ENCODE data around the gene SUPT4H1. TPM values are rescaled to one million over a fixed set of nuclear protein-coding genes. Genes with fewer than 3 reads are reported as not detected.

SUPT4H1 gene
- total RNA-seq, 1 experiment from 2014 or later: 74.8 TPM

DNA sequence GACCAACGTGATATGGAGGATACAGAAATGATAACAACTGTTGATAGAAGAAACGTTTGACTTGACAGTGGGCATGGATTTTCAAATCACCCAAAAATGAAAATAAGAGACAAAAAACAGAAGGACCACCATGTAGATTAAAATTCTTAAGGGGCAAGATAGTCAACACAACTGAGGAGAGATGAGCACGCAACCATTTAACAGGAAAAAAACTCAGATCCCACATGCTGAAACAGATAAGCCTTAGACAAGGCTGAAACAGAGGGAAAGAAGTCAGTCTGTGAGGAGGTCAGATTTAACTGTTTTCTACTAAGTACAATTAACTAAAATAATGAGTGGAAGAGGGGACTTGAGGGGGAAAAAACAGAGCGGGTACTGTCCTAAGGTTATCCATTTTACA is 44.2 kb upstream of the SUPT4H1 start:
- Histone ChIP-seq H3K36me3 (ENCODE audit: low read depth) (no peaks in the 10 kb centered on the region), H3K27ac (no peak overlapping the region), H3K79me2 (ENCODE audit: low read depth) (no peaks in the 10 kb centered on the region), H2AFZ (no peak overlapping the region), H3F3A (ENCODE audit: insufficient read depth, low read depth) (peaks cover 7% of the 10 kb centered on the region; the same call in 1 of the 2 replicates), H3K4me1 (replicated peaks; ENCODE audit: insufficient read depth) (peaks cover 27% of the 10 kb centered on the region), H3K9me2 (ENCODE audit: insufficient read depth) (no peaks in the 10 kb centered on the region), H3K4me2 (no peak overlapping the region), H3K4me3 (no peak overlapping the region), H4K20me1 (ENCODE audit: insufficient read depth) (no peaks in the 10 kb centered on the region), H3K9me3 (ENCODE audit: insufficient read depth, low read depth) (no peaks in the 10 kb centered on the region; the same call in 1 of the 2 replicates), H3K27me3 (ENCODE audit: insufficient read depth, low read depth) (peaks cover 25% of the 10 kb centered on the region; the same call in 1 of the 2 replicates)
- no peak for DNase-seq
- TF ChIP-seq, protein P1, sequence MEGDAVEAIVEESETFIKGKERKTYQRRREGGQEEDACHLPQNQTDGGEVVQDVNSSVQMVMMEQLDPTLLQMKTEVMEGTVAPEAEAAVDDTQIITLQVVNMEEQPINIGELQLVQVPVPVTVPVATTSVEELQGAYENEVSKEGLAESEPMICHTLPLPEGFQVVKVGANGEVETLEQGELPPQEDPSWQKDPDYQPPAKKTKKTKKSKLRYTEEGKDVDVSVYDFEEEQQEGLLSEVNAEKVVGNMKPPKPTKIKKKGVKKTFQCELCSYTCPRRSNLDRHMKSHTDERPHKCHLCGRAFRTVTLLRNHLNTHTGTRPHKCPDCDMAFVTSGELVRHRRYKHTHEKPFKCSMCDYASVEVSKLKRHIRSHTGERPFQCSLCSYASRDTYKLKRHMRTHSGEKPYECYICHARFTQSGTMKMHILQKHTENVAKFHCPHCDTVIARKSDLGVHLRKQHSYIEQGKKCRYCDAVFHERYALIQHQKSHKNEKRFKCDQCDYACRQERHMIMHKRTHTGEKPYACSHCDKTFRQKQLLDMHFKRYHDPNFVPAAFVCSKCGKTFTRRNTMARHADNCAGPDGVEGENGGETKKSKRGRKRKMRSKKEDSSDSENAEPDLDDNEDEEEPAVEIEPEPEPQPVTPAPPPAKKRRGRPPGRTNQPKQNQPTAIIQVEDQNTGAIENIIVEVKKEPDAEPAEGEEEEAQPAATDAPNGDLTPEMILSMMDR (conservative IDR thresholded peaks at IDR 0.05): no peak
- TF ChIP-seq EZH2 (IDR thresholded peaks at IDR 0.05; ENCODE audit: low read depth): no peak
- BruUV-seq (replicated peaks): no TSS peak
- ChIA-PET CTCF (no interaction called here), POLR2A (ENCODE audit: unreplicated experiment) (no interaction called here)
- intact Hi-C loops (cut with micrococcal nuclease; ENCODE audit: unreplicated experiment): no loop called here

DNA sequence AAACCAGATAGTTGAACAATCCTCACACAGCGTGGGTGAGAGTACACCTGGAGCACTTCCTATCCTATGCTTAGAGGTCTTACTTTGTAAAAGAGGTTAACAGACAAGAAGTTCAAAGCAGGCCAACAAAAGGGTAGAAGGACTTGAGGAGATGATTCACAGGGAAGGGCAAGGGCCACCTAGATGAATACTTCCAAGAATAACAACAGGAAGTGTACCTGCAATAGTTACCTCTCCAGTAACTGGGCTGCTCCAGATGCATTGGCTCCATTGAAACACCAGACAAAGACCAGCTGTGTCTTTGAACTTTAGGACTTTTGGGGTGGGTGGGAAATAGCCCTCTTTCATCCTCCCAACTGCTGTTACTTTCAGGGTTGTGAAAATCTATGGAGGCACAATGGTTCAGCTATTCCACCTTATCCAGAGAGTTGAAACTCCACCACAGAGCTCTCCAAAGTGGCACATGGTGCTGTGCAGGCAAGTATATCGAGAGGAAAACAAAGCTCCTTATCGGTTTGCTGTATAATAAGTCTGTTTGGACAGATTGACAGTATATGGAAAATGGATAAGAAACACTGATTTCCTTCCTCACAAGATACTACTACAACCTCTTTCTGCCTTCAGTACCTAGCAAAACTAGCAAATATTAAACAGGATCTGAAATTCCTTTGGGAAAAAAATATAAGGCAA is 42.7 kb upstream of the SUPT4H1 start:
- Histone ChIP-seq H3K4me1 (replicated peaks; ENCODE audit: insufficient read depth) (peaks cover 32% of the 10 kb centered on the region), H3F3A (ENCODE audit: insufficient read depth, low read depth) (peaks cover 5% of the 10 kb centered on the region; the same call in 1 of the 2 replicates), H3K4me2 (peak overlapping the region; percentile 26), H3K27me3 (ENCODE audit: insufficient read depth, low read depth) (peaks cover 34% of the 10 kb centered on the region; the same call in 1 of the 2 replicates), H3K27ac (no peak overlapping the region), H3K79me2 (ENCODE audit: low read depth) (no peaks in the 10 kb centered on the region), H3K9me2 (ENCODE audit: insufficient read depth) (no peaks in the 10 kb centered on the region), H3K36me3 (ENCODE audit: low read depth) (no peaks in the 10 kb centered on the region), H3K9me3 (ENCODE audit: insufficient read depth, low read depth) (no peaks in the 10 kb centered on the region), H2AFZ (no peak overlapping the region), H3K4me3 (no peak overlapping the region), H4K20me1 (ENCODE audit: insufficient read depth) (no peaks in the 10 kb centered on the region)
- DNase-seq: peak in 1 of 2 experiments; percentile 47
- BruUV-seq (replicated peaks): no TSS peak
- ChIA-PET CTCF (no interaction called here), POLR2A (ENCODE audit: unreplicated experiment) (interaction anchor here (0.6 to 0.7 kb wide), 2 partner anchors 405 to 1023 kb away, joined by 3 to 4 read pairs; no protein-coding TSS in a partner anchor)
- intact Hi-C loops (cut with micrococcal nuclease; ENCODE audit: unreplicated experiment): no loop called here
- TF ChIP-seq, protein P1 (conservative IDR thresholded peaks at IDR 0.05): no peak
- no peak for TF ChIP-seq EZH2 (IDR thresholded peaks at IDR 0.05; ENCODE audit: low read depth)

DNA sequence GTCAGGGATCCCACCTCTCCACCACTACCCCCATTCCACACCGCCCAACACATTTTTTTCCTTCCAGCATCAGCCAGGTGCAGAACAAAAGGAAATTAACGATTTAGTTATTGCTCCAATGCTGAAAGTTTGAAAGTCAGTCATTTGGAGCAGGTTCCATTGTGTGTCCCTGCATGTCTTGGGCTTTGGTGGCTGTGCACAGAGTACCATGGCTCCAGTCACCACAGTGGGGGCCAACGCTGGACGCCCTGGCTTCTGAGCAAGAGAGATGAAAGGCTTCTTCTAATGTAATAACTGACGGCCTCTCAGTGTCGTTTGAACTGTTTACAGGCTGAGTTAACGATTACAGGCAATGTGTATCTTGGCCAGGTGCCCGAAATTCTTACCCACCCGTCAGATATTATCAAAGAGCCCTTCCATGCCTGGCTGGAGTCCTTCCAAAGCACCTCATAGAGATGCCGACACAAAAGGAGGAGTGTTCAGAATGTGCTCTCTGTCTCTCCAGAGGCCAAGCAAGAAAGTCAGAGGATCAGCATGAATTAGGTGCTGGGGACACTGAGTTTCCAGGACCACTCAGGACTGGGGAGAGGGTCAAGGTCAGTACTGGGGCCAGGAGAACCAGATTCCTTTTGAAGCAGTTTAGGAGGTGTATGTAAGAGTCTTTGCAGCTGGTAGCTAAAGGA is 39.4 kb upstream of the SUPT4H1 start:
- no TSS peak for BruUV-seq (replicated peaks)
- Histone ChIP-seq H3K79me2 (ENCODE audit: low read depth) (no peaks in the 10 kb centered on the region), H3K4me3 (no peak overlapping the region), H3F3A (ENCODE audit: insufficient read depth, low read depth) (peaks cover 18% of the 10 kb centered on the region), H3K4me2 (peak overlapping the region; percentile 61), H3K27ac (no peak overlapping the region), H3K9me2 (ENCODE audit: insufficient read depth) (no peaks in the 10 kb centered on the region), H4K20me1 (ENCODE audit: insufficient read depth) (no peaks in the 10 kb centered on the region), H3K9me3 (ENCODE audit: insufficient read depth, low read depth) (no peaks in the 10 kb centered on the region), H3K36me3 (ENCODE audit: low read depth) (no peaks in the 10 kb centered on the region), H3K4me1 (replicated peaks; ENCODE audit: insufficient read depth) (peaks cover 60% of the 10 kb centered on the region), H3K27me3 (ENCODE audit: insufficient read depth, low read depth) (peaks cover 33% of the 10 kb centered on the region; the same call in 1 of the 2 replicates), H2AFZ (no peak overlapping the region)
- intact Hi-C loops (cut with micrococcal nuclease; ENCODE audit: unreplicated experiment): loop anchor here (1.0 to 2.0 kb wide), 3 partner anchors 15 to 39 kb away; partner anchors contain the start of genes RNF43 and SUPT4H1
- CTCF ChIA-PET: no interaction called here
- no peak for TF ChIP-seq EZH2 (IDR thresholded peaks at IDR 0.05; ENCODE audit: low read depth)
- TF ChIP-seq, protein P1 (conservative IDR thresholded peaks at IDR 0.05): no peak
- DNase-seq: peak; percentile 86 to 94
- POLR2A ChIA-PET (ENCODE audit: unreplicated experiment): no interaction called here
